Left ventricle myocardium superior (tissue), 1 donor: ENCODE data around the gene LRRN4. TPM values are rescaled to one million over a fixed set of nuclear protein-coding genes. Genes with fewer than 3 reads are reported as not detected.

ENCODE experiments used
- ATAC-seq: fragments of 200-7000 bp; cut with Tn5 transposase; one replicate; pipeline ENCODE4 v1.9.1; 2020; ENCODE audit warnings: mild to moderate bottlenecking, moderate library complexity
- DNase-seq: peaks from one replicate; pipeline ENCODE4 v3.0.0-alpha.2; 2020
- intact Hi-C: fragments of 100-400 bp; cut with micrococcal nuclease; formaldehyde crosslinking; loops from one replicate; pipeline ENCODE4 v1.11.0; 2022
- total RNA-seq: library from RNA; stranded (reverse); fragmentation: NEBNext Ultra II Directional; extraction: Animal tissue kit (Norgen Biotek cat#: 25700); gene quantifications from one replicate; pipeline ENCODE4 v1.2.1, GENCODE V29; 2021
- donor health status: DM: no; HTN: yes; CAD: no; lungs with severe emphysema.

Gene LRRN4
- total RNA-seq, 1 donor from 2014 or later = 0.99 TPM

DNA sequence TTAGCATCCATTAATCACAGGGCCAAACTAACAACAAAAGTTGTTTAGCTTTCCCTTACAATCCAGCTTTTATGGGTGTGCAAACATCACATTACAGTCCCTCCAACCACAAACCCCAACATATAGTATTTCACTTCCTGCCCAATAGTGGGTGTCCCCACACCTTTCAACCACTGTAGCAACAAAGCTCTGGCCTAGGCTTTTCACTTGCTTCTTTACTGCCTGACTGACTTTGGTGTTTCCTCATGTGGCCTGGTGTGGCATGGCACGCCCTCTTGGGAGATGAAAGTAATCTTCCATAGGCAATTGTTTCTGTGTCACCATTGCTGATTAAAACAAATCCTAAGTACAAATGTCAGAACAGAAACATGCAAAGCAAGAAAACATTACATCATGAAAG is 57.1 kb downstream of the LRRN4 start:
- DNase-seq = no peak
- intact Hi-C loops = no loop called here
- ATAC-seq = no peak

DNA sequence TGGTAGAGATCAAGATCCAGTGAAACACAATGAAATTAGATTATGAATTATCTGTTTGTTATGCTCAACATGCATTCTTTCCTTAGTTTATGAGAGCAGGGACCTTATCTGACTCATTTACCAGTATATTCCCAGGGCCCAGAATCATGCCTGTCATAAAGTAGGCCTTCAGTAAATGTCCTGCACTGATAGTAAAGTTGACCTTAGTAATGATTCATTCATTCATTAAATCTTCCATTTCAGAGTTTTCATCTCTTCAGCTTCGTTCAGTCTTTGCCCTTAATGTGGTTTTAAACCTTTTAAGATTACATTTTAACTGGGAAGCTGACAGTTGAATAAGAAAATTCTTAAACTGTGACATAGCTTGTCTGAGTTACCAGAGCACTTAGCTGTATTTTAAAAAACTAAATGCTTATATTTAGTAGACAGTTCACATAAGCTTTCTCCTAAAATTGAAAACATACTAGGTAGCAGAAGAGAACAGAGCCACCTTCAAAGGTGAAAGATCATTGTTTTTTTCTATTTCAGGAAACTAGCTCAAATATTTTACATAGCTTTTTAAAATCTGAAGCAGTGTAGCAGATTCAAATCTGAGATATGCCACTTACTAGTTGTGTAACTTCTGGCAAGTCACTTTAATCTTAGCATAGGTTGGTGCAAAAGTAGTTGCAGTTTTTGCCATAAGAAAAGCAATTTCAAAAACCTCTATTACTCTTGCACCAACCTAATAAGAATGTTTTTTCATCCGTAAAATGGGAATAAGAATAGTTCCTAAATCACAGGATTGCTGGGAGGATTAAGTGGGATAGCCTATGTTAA is 62.0 kb downstream of the LRRN4 start:
- no peak for DNase-seq
- intact Hi-C loops = no loop called here
- ATAC-seq = no peak

DNA sequence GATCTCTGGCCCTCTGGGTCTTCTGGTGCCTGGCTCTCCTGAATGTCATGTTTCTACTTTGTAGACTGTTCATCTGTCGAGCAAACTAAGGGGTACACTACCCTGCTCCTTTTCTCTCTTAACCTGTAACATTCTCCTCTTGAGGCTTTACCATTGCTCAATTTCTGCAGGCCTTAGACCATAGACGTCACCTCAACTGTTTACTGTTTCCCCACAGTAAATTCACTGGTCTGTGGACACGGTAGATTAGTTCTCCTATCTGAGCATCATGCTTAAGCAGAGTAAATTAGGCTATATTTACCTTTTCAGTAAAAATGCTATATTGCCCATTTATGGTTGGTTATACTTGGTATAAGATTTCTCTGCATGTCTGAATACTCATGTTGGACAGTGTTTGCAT is 62.9 kb downstream of the LRRN4 start:
- intact Hi-C loops = no loop called here
- DNase-seq (no peak), ATAC-seq (no peak)

Other genes starting within 250 kb of the LRRN4 start
- gene CHGB, start 142.6 kb downstream of the LRRN4 start, total RNA-seq = 11.5 TPM
- gene TRMT6, start 103.5 kb downstream of the LRRN4 start, total RNA-seq = 7.1 TPM
- 6.7 TPM for gene MCM8, start 103.4 kb downstream of the LRRN4 start, total RNA-seq
- 111 TPM for gene CRLS1, start 47.9 kb downstream of the LRRN4 start, total RNA-seq
- 1.1 TPM for gene FERMT1, start 69.0 kb upstream of the LRRN4 start, total RNA-seq